Neural progenitor cell (in vitro differentiated cells): ENCODE data around the gene USP32.

ENCODE experiments used
- EZH2 ChIP-seq: fragments of 200-600 bp; sonication (generic); IDR thresholded peaks from 2 replicates; pipeline ENCODE4 v1.6.1; 2017; ENCODE audit warnings: antibody characterized with exemption, mild to moderate bottlenecking, moderate library complexity
- TF ChIP-seq, protein P1 (sequence below): fragments of 200-600 bp; sonication (generic); IDR thresholded peaks from 2 replicates; pipeline ENCODE4 v1.5.1; 2017; ENCODE audit warnings: antibody characterized with exemption, mild to moderate bottlenecking

GRCh38 chr17:60353773-60354172, 38.2 kb downstream of the USP32 start:
- TF ChIP-seq, protein P1, sequence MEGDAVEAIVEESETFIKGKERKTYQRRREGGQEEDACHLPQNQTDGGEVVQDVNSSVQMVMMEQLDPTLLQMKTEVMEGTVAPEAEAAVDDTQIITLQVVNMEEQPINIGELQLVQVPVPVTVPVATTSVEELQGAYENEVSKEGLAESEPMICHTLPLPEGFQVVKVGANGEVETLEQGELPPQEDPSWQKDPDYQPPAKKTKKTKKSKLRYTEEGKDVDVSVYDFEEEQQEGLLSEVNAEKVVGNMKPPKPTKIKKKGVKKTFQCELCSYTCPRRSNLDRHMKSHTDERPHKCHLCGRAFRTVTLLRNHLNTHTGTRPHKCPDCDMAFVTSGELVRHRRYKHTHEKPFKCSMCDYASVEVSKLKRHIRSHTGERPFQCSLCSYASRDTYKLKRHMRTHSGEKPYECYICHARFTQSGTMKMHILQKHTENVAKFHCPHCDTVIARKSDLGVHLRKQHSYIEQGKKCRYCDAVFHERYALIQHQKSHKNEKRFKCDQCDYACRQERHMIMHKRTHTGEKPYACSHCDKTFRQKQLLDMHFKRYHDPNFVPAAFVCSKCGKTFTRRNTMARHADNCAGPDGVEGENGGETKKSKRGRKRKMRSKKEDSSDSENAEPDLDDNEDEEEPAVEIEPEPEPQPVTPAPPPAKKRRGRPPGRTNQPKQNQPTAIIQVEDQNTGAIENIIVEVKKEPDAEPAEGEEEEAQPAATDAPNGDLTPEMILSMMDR: no peak
- no peak for TF ChIP-seq EZH2
